Measurements from ENCODE around the gene SDK2. TPM values are rescaled to one million over a fixed set of nuclear protein-coding genes. Genes with fewer than 3 reads are reported as not detected.
A peak's percentile ranks its signal among the peaks of the same experiment; 100 is the strongest.

SDK2 gene
- total RNA-seq, 3 donors from 2014 or later (not counting 1 experiment from before 2014, with no cell fraction given), result 0.41 to 0.90 (median 0.49) TPM

GRCh38 chr17:73595931-73596330, 48.3 kb downstream of the SDK2 start:
- Histone ChIP-seq H3K36me3 (ENCODE audit: control insufficient read depth, insufficient read depth, low read length) (no peaks in the 10 kb centered on the region), H3K27me3 (ENCODE audit: control insufficient read depth, insufficient read depth, low read length) (peaks cover 15% of the 10 kb centered on the region), H3K27ac (ENCODE audit: low read length) (no peak overlapping the region), H3K4me3 (ENCODE audit: low read length) (no peak overlapping the region), H3K4me1 (ENCODE audit: control insufficient read depth, insufficient read depth, low read length) (peaks cover 50% of the 10 kb centered on the region), H3K9me3 (ENCODE audit: control insufficient read depth, insufficient read depth, low read length) (no peaks in the 10 kb centered on the region)
- WGBS (ENCODE audit: insufficient coverage), result 82% methylated on average over 7 of the region's 7 CpGs
- no peak for TF ChIP-seq CTCF (IDR thresholded peaks at IDR 0.05)
- ATAC-seq, result no peak
- DNase-seq, result no peak
- H3K9me3 Mint-ChIP-seq, result no peaks in the 10 kb centered on the region
- no peaks in the 10 kb centered on the region for H3K36me3 Mint-ChIP-seq
- no peak overlapping the region for H3K4me3 Mint-ChIP-seq
- H3K4me1 Mint-ChIP-seq, result peaks cover 18 to 43% of the 10 kb centered on the region in 2 donors
- peaks cover 52 to 54% of the 10 kb centered on the region in 2 donors for H3K27me3 Mint-ChIP-seq (ENCODE audit: low read depth in 2 of 2)
- no peak overlapping the region for H3K27ac Mint-ChIP-seq
- intact Hi-C loops (cut with micrococcal nuclease), result no loop called here

GRCh38 chr17:73595479-73595878, 48.8 kb downstream of the SDK2 start:
- Histone ChIP-seq H3K27ac (ENCODE audit: low read length) (no peak overlapping the region), H3K4me1 (ENCODE audit: control insufficient read depth, insufficient read depth, low read length) (peaks cover 54% of the 10 kb centered on the region), H3K27me3 (ENCODE audit: control insufficient read depth, insufficient read depth, low read length) (peaks cover 15% of the 10 kb centered on the region), H3K9me3 (ENCODE audit: control insufficient read depth, insufficient read depth, low read length) (no peaks in the 10 kb centered on the region), H3K36me3 (ENCODE audit: control insufficient read depth, insufficient read depth, low read length) (no peaks in the 10 kb centered on the region), H3K4me3 (ENCODE audit: low read length) (no peak overlapping the region)
- no peak for ATAC-seq
- intact Hi-C loops (cut with micrococcal nuclease), result no loop called here
- Mint-ChIP-seq H3K27me3 (ENCODE audit: low read depth in 2 of 2) (peaks cover 52 to 57% of the 10 kb centered on the region in 2 donors), H3K27ac (no peak overlapping the region), H3K4me3 (no peak overlapping the region), H3K4me1 (peaks cover 18 to 43% of the 10 kb centered on the region in 2 donors), H3K9me3 (no peaks in the 10 kb centered on the region), H3K36me3 (no peaks in the 10 kb centered on the region)
- peak in 1 of 2 donors; percentile 34 for DNase-seq
- no peak for TF ChIP-seq CTCF (IDR thresholded peaks at IDR 0.05)
- WGBS (ENCODE audit: insufficient coverage), result 68% methylated on average over 6 of the region's 6 CpGs

- H3K27me3 Mint-ChIP-seq (ENCODE audit: low read depth in 2 of 2), result peaks cover 50 to 60% of the 10 kb centered on the region in 2 donors
- intact Hi-C loops (cut with micrococcal nuclease), result no loop called here
- Histone ChIP-seq H3K9me3 (ENCODE audit: control insufficient read depth, insufficient read depth, low read length) (no peaks in the 10 kb centered on the region), H3K27ac (ENCODE audit: low read length) (no peak overlapping the region), H3K4me1 (ENCODE audit: control insufficient read depth, insufficient read depth, low read length) (peaks cover 58% of the 10 kb centered on the region), H3K4me3 (ENCODE audit: low read length) (no peak overlapping the region), H3K36me3 (ENCODE audit: control insufficient read depth, insufficient read depth, low read length) (no peaks in the 10 kb centered on the region), H3K27me3 (ENCODE audit: control insufficient read depth, insufficient read depth, low read length) (peaks cover 15% of the 10 kb centered on the region)
- DNase-seq (no peak), ATAC-seq (no peak)
- H3K36me3 Mint-ChIP-seq, result no peaks in the 10 kb centered on the region
- H3K4me3 Mint-ChIP-seq, result no peak overlapping the region
- H3K9me3 Mint-ChIP-seq, result no peaks in the 10 kb centered on the region
- WGBS (ENCODE audit: insufficient coverage), result 92% methylated on average over 6 of the region's 6 CpGs
- TF ChIP-seq CTCF (IDR thresholded peaks at IDR 0.05), result no peak
- peaks cover 18 to 47% of the 10 kb centered on the region in 2 donors for H3K4me1 Mint-ChIP-seq
- H3K27ac Mint-ChIP-seq, result no peak overlapping the region
Measured at GRCh38 chr17:73595068-73595467, 49.2 kb downstream of the SDK2 start.

GRCh38 chr17:73594598-73594997, 49.6 kb downstream of the SDK2 start:
- Mint-ChIP-seq H3K36me3 (no peaks in the 10 kb centered on the region), H3K4me1 (peaks cover 18 to 52% of the 10 kb centered on the region in 2 donors), H3K9me3 (no peaks in the 10 kb centered on the region), H3K27ac (no peak overlapping the region), H3K27me3 (ENCODE audit: low read depth in 2 of 2) (peaks cover 52 to 60% of the 10 kb centered on the region in 2 donors), H3K4me3 (no peak overlapping the region)
- Histone ChIP-seq H3K36me3 (ENCODE audit: control insufficient read depth, insufficient read depth, low read length) (no peaks in the 10 kb centered on the region), H3K9me3 (ENCODE audit: control insufficient read depth, insufficient read depth, low read length) (no peaks in the 10 kb centered on the region), H3K27ac (ENCODE audit: low read length) (no peak overlapping the region), H3K4me1 (ENCODE audit: control insufficient read depth, insufficient read depth, low read length) (peaks cover 63% of the 10 kb centered on the region), H3K27me3 (ENCODE audit: control insufficient read depth, insufficient read depth, low read length) (peaks cover 15% of the 10 kb centered on the region), H3K4me3 (ENCODE audit: low read length) (no peak overlapping the region)
- WGBS (ENCODE audit: insufficient coverage), result 81% methylated on average over 1 of the region's 1 CpG
- intact Hi-C loops (cut with micrococcal nuclease), result no loop called here
- DNase-seq, result no peak
- TF ChIP-seq CTCF (IDR thresholded peaks at IDR 0.05), result no peak
- ATAC-seq, result no peak
